ENCODE results near the gene MAML2. TPM values are rescaled to one million over a fixed set of nuclear protein-coding genes. Genes with fewer than 3 reads are reported as not detected.
"Not testable (repeated sequence)": the region's sequence is repeated elsewhere in the genome, so short reads cannot be mapped to it uniquely, and the experiment has no call there.

Gene MAML2
- total RNA-seq, 1 experiment from 2014 or later, result 2.9 TPM

GRCh38 chr11:96271777-96272176 is 71.2 kb downstream of the MAML2 start:
- Histone ChIP-seq H3K4me1 (ENCODE audit: control insufficient read depth, insufficient read depth, low read length) (0 out of 2 replicates have a peak, but pooled peaks cover 4% of the 10 kb centered on the region), H3K4me3 (ENCODE audit: low read depth in 2 of 2, low read length in 2 of 2) (no peak overlapping the region), H3K27ac (ENCODE audit: low read length) (no peak overlapping the region), H3K27me3 (ENCODE audit: control insufficient read depth, insufficient read depth, low read length) (no peaks in the 10 kb centered on the region), H3K9me3 (ENCODE audit: control insufficient read depth, insufficient read depth, low read depth, low read length) (no peaks in the 10 kb centered on the region), H3K36me3 (ENCODE audit: control insufficient read depth, insufficient read depth, low read length) (no peaks in the 10 kb centered on the region)
- no TSS peak for BruUV-seq (replicated peaks)
- DNase-seq (ENCODE audit: low read depth, low spot score) (no peak), ATAC-seq (no peak)
- in situ Hi-C loops (cut with HindIII; ENCODE audit: low pct_unique_long_range_greater_than_20kb, low sequenced_read_pairs) (no loop called here), intact Hi-C loops (cut with micrococcal nuclease; ENCODE audit: unreplicated experiment) (no loop called here)
- ChIA-PET CTCF (no interaction called here), POLR2A (no interaction called here)
- no peak for TF ChIP-seq REST (IDR thresholded peaks at IDR 0.05; ENCODE audit: insufficient read depth in 1 of 2, low read depth in 2 of 2, low read length in 1 of 2)
- no peak for TF ChIP-seq TCF7L2 (IDR thresholded peaks at IDR 0.05; ENCODE audit: low read depth, low read length)
- no peak for TF ChIP-seq POLR2AphosphoS5 (IDR thresholded peaks at IDR 0.05; ENCODE audit: low read depth, low read length)
- TF ChIP-seq CTCF (IDR thresholded peaks at IDR 0.05), result no peak
- no peak for TF ChIP-seq SIN3A (IDR thresholded peaks at IDR 0.05; ENCODE audit: borderline replicate concordance, insufficient read depth, low read depth, low read length)

GRCh38 chr11:96271352-96271751 is 71.6 kb downstream of the MAML2 start:
- ATAC-seq; POLR2A ChIA-PET; BruUV-seq (replicated peaks); in situ Hi-C loops (cut with HindIII; ENCODE audit: low pct_unique_long_range_greater_than_20kb, low sequenced_read_pairs); H3K9me3 ChIP-seq (ENCODE audit: control insufficient read depth, insufficient read depth, low read depth, low read length); H3K27ac ChIP-seq (ENCODE audit: low read length); H3K36me3 ChIP-seq (ENCODE audit: control insufficient read depth, insufficient read depth, low read length); intact Hi-C loops (cut with micrococcal nuclease; ENCODE audit: unreplicated experiment); DNase-seq (ENCODE audit: low read depth, low spot score); H3K4me1 ChIP-seq (ENCODE audit: control insufficient read depth, insufficient read depth, low read length); H3K27me3 ChIP-seq (ENCODE audit: control insufficient read depth, insufficient read depth, low read length); CTCF ChIA-PET; H3K4me3 ChIP-seq (ENCODE audit: low read depth in 2 of 2, low read length in 2 of 2): not testable (repeated sequence)

- H3K4me3 ChIP-seq (ENCODE audit: low read depth in 2 of 2, low read length in 2 of 2); DNase-seq (ENCODE audit: low read depth, low spot score); intact Hi-C loops (cut with micrococcal nuclease; ENCODE audit: unreplicated experiment); ATAC-seq; H3K4me1 ChIP-seq (ENCODE audit: control insufficient read depth, insufficient read depth, low read length); H3K27ac ChIP-seq (ENCODE audit: low read length); H3K36me3 ChIP-seq (ENCODE audit: control insufficient read depth, insufficient read depth, low read length); POLR2A ChIA-PET; H3K27me3 ChIP-seq (ENCODE audit: control insufficient read depth, insufficient read depth, low read length); BruUV-seq (replicated peaks); CTCF ChIA-PET; in situ Hi-C loops (cut with HindIII; ENCODE audit: low pct_unique_long_range_greater_than_20kb, low sequenced_read_pairs); H3K9me3 ChIP-seq (ENCODE audit: control insufficient read depth, insufficient read depth, low read depth, low read length): not testable (repeated sequence)
Observed at GRCh38 chr11:96268527-96268926, 74.5 kb downstream of the MAML2 start.

All from Panc1 (cell line).